ENCODE data around the gene NCAPD3.

NCAPD3 gene

DNA sequence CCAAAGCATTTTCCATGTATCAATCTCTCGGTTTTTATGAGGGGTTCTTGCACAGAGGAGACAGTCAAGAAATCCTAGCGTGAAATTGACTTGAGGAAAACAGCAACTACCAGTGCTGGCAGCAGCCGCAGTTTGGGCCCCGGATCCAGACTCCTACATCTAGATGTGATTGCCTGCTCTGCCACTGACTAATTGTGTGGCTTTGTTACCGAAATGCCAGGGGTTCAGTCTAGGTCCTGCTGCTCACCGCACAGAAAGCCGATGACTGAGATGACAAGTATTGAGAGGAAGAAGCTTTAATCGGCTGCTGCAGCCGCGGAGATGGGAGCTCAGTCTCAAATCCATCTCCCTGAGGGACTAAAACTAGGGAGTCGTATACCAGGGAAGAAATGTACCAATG, 44.2 kb upstream of the NCAPD3 start:
- no peak overlapping the region for H3K4me3 ChIP-seq (ENCODE audit: low read depth, low read length)
- no peak for DNase-seq (ENCODE audit: low read depth)
- TF ChIP-seq, protein P1, sequence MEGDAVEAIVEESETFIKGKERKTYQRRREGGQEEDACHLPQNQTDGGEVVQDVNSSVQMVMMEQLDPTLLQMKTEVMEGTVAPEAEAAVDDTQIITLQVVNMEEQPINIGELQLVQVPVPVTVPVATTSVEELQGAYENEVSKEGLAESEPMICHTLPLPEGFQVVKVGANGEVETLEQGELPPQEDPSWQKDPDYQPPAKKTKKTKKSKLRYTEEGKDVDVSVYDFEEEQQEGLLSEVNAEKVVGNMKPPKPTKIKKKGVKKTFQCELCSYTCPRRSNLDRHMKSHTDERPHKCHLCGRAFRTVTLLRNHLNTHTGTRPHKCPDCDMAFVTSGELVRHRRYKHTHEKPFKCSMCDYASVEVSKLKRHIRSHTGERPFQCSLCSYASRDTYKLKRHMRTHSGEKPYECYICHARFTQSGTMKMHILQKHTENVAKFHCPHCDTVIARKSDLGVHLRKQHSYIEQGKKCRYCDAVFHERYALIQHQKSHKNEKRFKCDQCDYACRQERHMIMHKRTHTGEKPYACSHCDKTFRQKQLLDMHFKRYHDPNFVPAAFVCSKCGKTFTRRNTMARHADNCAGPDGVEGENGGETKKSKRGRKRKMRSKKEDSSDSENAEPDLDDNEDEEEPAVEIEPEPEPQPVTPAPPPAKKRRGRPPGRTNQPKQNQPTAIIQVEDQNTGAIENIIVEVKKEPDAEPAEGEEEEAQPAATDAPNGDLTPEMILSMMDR (conservative IDR thresholded peaks at IDR 0.05; ENCODE audit: low read depth, low read length) = no peak

DNA sequence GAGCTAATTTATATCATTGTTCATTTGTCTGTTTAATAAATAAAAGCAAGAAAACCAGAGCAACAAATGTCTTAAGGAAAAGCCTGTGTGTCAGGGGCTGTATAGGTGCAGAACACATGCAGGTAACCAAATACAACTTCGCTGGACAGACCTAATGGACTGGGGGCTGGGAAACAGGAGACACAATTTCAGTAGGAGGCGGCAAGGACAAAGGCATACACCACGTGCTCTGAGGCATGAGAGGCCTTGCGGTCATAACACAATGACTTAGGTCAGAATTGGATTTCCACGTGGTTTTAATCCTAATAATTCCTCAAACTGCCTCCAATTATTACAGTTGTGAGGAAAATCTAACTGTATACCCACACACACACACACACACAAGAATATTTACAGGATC, 43.7 kb upstream of the NCAPD3 start:
- no peak overlapping the region for H3K4me3 ChIP-seq (ENCODE audit: low read depth, low read length)
- TF ChIP-seq, protein P1 (conservative IDR thresholded peaks at IDR 0.05; ENCODE audit: low read depth, low read length) = no peak
- DNase-seq (ENCODE audit: low read depth) = no peak

DNA sequence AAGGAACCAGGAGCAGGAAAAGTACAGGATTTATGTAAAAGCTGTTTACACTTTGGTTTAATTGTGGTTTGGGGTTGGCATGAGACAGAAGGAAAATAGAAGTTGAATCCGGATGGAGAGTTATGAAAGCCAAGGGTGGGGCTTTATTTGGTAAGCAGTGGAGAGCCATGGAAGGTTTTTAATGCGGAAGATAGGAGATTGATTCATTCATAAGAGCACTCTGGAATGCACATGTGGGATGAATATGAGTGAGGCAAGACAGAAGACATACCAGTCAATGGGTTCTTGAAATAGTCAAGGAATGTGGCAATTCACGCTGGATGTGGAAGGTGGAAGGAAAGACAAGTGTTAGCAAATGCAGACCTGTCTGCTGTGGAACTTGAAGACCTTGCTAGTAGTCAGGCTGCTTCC, 43.1 kb upstream of the NCAPD3 start:
- TF ChIP-seq, protein P1 (conservative IDR thresholded peaks at IDR 0.05; ENCODE audit: low read depth, low read length) = no peak
- no peak overlapping the region for H3K4me3 ChIP-seq (ENCODE audit: low read depth, low read length)
- DNase-seq (ENCODE audit: low read depth) = peak; percentile 78

GRCh38 chr11:134266440-134266839, 42.7 kb upstream of the NCAPD3 start:
- no peak overlapping the region for H3K4me3 ChIP-seq (ENCODE audit: low read depth, low read length)
- TF ChIP-seq, protein P1 (conservative IDR thresholded peaks at IDR 0.05; ENCODE audit: low read depth, low read length) = no peak
- no peak for DNase-seq (ENCODE audit: low read depth)

DNA sequence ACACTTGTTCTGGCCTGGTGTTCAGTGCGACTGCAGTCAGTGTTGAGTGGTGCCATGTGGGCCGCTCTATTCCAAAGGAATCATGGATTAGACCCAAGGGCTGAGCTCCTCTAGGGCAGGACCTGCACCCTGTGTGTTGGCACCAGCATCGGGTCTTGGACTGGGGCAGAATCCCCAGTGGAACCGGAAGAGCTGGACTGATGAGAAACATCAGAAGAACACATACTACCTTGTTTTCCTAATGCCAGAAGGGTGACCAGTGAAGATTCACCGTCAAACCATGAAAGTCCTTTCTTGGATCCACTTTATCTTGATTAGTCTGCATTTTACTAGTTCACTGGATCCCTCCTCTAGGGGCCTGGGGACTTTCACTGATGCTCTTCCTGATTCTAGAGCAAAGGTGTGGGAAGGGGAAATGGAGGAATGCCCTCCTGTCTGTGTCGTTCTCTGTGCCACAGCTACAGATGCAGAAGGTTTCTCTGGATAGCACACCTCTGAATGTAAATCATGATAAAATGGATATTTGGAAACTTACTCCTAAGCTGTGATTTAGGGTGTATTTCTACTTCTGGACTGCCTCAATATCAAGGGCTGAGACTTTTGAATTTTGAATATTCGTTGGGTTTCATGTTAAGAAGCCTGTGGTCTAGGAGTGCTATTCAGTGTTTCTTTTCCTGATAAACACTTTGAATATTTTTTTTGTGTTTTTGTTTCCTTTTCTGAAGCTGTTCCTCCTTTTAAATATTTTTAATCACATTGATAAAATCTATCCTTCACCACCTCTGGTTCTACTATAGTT, 41.4 kb upstream of the NCAPD3 start:
- no peak overlapping the region for H3K4me3 ChIP-seq (ENCODE audit: low read depth, low read length)
- TF ChIP-seq, protein P1 (conservative IDR thresholded peaks at IDR 0.05; ENCODE audit: low read depth, low read length) = no peak
- DNase-seq (ENCODE audit: low read depth) = no peak

DNA sequence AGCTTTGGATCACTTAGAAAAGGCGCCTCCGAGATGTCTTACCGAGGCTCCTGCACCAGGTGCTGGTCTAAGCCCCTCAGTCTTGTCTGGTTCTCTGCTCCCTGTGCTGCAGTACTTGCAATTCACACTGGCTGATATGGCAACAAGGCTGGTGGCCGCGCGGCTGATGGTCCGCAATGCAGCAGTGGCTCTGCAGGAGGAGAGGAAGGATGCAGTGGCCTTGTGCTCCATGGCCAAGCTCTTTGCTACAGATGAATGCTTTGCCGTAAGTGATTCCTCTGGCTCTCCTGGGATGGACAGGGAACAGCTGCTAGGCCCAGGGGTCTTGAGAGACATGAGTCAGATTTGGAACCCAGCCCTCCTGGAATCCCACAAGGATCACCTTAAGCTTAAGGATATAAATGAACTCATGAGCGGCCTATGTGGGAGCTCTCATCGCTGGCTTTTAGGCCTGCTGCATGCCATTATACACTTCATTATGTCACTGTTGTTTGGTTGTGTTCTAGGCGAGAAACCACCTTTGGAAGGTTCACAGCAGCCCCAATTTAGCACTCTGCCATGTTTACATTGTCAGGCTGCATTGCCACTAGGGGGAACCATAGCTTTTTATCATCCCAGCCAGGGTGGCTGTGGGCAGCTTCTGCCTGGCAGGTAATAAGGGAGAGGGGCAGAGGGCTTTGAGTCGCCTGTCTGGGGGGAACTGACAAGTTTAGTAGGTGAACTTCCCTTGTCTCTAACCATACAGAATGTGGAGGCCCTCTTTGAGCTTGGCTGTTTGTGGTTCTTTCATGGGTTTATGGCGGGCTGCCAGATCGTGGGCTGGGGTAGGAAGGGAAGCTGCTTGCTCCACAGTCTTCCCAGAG, 38.1 kb upstream of the NCAPD3 start:
- DNase-seq (ENCODE audit: low read depth) = peak; percentile 45
- TF ChIP-seq, protein P1 (conservative IDR thresholded peaks at IDR 0.05; ENCODE audit: low read depth, low read length) = peak; percentile 73
- no peak overlapping the region for H3K4me3 ChIP-seq (ENCODE audit: low read depth, low read length)

All from choroid plexus epithelial cell (primary cell).